ENCODE data around the gene NTNG1.

GRCh38 chr1:107430540-107431228 lies 289.8 kb downstream of the NTNG1 start:
- TF ChIP-seq RCOR1 (IDR thresholded peaks at IDR 0.05; ENCODE audit: insufficient replicate concordance, low read length) = no peak
- TF ChIP-seq, protein P1, sequence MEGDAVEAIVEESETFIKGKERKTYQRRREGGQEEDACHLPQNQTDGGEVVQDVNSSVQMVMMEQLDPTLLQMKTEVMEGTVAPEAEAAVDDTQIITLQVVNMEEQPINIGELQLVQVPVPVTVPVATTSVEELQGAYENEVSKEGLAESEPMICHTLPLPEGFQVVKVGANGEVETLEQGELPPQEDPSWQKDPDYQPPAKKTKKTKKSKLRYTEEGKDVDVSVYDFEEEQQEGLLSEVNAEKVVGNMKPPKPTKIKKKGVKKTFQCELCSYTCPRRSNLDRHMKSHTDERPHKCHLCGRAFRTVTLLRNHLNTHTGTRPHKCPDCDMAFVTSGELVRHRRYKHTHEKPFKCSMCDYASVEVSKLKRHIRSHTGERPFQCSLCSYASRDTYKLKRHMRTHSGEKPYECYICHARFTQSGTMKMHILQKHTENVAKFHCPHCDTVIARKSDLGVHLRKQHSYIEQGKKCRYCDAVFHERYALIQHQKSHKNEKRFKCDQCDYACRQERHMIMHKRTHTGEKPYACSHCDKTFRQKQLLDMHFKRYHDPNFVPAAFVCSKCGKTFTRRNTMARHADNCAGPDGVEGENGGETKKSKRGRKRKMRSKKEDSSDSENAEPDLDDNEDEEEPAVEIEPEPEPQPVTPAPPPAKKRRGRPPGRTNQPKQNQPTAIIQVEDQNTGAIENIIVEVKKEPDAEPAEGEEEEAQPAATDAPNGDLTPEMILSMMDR (conservative IDR thresholded peaks at IDR 0.05; ENCODE audit: low read depth, low read length) = peak; percentile 41; the same call in 1 of the 2 replicates
- TF ChIP-seq CEBPB (IDR thresholded peaks at IDR 0.05; ENCODE audit: low read depth, low read length) = no peak
- no peak for TF ChIP-seq POLR2A (IDR thresholded peaks at IDR 0.05; ENCODE audit: low read depth, low read length)
- no peak for TF ChIP-seq RFX5 (IDR thresholded peaks at IDR 0.05; ENCODE audit: low read depth, low read length)
- peak; percentile 31 for TF ChIP-seq RAD21 (IDR thresholded peaks at IDR 0.05; ENCODE audit: low read length)
- TF ChIP-seq MAFK (IDR thresholded peaks at IDR 0.05; ENCODE audit: low read depth, low read length) = no peak
- TF ChIP-seq MXI1 (IDR thresholded peaks at IDR 0.05; ENCODE audit: borderline replicate concordance, low read depth, low read length) = no peak
- no peak for TF ChIP-seq FOS (IDR thresholded peaks at IDR 0.05; ENCODE audit: low read depth, low read length)
- no peak for TF ChIP-seq BHLHE40 (IDR thresholded peaks at IDR 0.05; ENCODE audit: low read depth, low read length)

All from IMR-90 (cell line).